ENCODE measurements around the gene TMEM94. TPM values are rescaled to one million over a fixed set of nuclear protein-coding genes. Genes with fewer than 3 reads are reported as not detected.

The TMEM94 gene
- total and polyA plus RNA-seq, 2 of the 13 experiments (the other 11 are each of a cell fraction or from before 2014, with no cell fraction given): 32.6 to 134 TPM

GRCh38 chr17:75456417-75457046, at the start of gene TMEM94 (continued):
- TF ChIP-seq ZBTB7B (CRISPR knock-in tag; IDR thresholded peaks at IDR 0.05) (peak; percentile 69), ZBTB34 (CRISPR knock-in tag; IDR thresholded peaks at IDR 0.05) (peak; percentile 68; the same call in 1 of the 2 replicates), POGZ (CRISPR knock-in tag; IDR thresholded peaks at IDR 0.05) (peak; percentile 54), HES4 (CRISPR knock-in tag; IDR thresholded peaks at IDR 0.05; ENCODE audit: borderline replicate concordance) (peak; percentile 85; the same call in 1 of the 2 replicates), PAX8 (CRISPR knock-in tag; IDR thresholded peaks at IDR 0.05; ENCODE audit: borderline replicate concordance) (no peak), ZSCAN22 (CRISPR knock-in tag; IDR thresholded peaks at IDR 0.05) (no peak; the same call in 1 of the 2 replicates), KAT2B (IDR thresholded peaks at IDR 0.05; ENCODE audit: borderline replicate concordance, low read depth, low read length) (no peak), KDM5B (CRISPR knock-in tag; IDR thresholded peaks at IDR 0.05; ENCODE audit: borderline replicate concordance) (peak; percentile 59), ZFP41 (CRISPR knock-in tag; IDR thresholded peaks at IDR 0.05; ENCODE audit: borderline replicate concordance) (no peak), WIZ (CRISPR knock-in tag; IDR thresholded peaks at IDR 0.05) (no peak), XBP1 (CRISPR knock-in tag; IDR thresholded peaks at IDR 0.05) (peak; percentile 71; the same call in 1 of the 2 replicates), STAG1 (CRISPR knock-in tag; IDR thresholded peaks at IDR 0.05) (no peak), SMC3 (IDR thresholded peaks at IDR 0.05; ENCODE audit: low read length) (no peak), ZNF282 (IDR thresholded peaks at IDR 0.05; ENCODE audit: partially characterized antibody) (no peak), ZNF431 (CRISPR knock-in tag; IDR thresholded peaks at IDR 0.05; ENCODE audit: borderline replicate concordance, low read depth) (0 out of 2 replicates have a peak, but pooled peaks have one; percentile 22), ZNF10 (CRISPR knock-in tag; IDR thresholded peaks at IDR 0.05; ENCODE audit: borderline replicate concordance, low read depth) (no peak), ZNF510 (CRISPR knock-in tag; IDR thresholded peaks at IDR 0.05; ENCODE audit: low read depth) (peak; percentile 25; the same call in 1 of the 2 replicates)
- TF ChIP-seq, protein P1, sequence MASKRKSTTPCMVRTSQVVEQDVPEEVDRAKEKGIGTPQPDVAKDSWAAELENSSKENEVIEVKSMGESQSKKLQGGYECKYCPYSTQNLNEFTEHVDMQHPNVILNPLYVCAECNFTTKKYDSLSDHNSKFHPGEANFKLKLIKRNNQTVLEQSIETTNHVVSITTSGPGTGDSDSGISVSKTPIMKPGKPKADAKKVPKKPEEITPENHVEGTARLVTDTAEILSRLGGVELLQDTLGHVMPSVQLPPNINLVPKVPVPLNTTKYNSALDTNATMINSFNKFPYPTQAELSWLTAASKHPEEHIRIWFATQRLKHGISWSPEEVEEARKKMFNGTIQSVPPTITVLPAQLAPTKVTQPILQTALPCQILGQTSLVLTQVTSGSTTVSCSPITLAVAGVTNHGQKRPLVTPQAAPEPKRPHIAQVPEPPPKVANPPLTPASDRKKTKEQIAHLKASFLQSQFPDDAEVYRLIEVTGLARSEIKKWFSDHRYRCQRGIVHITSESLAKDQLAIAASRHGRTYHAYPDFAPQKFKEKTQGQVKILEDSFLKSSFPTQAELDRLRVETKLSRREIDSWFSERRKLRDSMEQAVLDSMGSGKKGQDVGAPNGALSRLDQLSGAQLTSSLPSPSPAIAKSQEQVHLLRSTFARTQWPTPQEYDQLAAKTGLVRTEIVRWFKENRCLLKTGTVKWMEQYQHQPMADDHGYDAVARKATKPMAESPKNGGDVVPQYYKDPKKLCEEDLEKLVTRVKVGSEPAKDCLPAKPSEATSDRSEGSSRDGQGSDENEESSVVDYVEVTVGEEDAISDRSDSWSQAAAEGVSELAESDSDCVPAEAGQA (IDR thresholded peaks at IDR 0.05; ENCODE audit: low read depth): peak; percentile 67
- TF ChIP-seq, protein P1 (CRISPR knock-in tag; IDR thresholded peaks at IDR 0.05; ENCODE audit: borderline replicate concordance): no peak
- TF ChIP-seq, protein P2, sequence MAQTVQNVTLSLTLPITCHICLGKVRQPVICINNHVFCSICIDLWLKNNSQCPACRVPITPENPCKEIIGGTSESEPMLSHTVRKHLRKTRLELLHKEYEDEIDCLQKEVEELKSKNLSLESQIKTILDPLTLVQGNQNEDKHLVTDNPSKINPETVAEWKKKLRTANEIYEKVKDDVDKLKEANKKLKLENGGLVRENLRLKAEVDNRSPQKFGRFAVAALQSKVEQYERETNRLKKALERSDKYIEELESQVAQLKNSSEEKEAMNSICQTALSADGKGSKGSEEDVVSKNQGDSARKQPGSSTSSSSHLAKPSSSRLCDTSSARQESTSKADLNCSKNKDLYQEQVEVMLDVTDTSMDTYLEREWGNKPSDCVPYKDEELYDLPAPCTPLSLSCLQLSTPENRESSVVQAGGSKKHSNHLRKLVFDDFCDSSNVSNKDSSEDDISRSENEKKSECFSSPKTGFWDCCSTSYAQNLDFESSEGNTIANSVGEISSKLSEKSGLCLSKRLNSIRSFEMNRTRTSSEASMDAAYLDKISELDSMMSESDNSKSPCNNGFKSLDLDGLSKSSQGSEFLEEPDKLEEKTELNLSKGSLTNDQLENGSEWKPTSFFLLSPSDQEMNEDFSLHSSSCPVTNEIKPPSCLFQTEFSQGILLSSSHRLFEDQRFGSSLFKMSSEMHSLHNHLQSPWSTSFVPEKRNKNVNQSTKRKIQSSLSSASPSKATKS (CRISPR knock-in tag; IDR thresholded peaks at IDR 0.05): 0 out of 2 replicates have a peak, but pooled peaks have one; percentile 76

Measured in HepG2 (cell line).